GM12878 (cell line): Measurements from ENCODE around the gene PRM3. TPM values are rescaled to one million over a fixed set of nuclear protein-coding genes. Genes with fewer than 3 reads are reported as not detected.
A peak's percentile ranks its signal among the peaks of the same experiment; 100 is the strongest.

Experiments used
- BHLHE40 ChIP-seq, 2 experiments: fragments of 450-650 bp in 1 of 2; IDR thresholded peaks; 2 replicates each; pipeline ENCODE4 v1.6.1; 2011 to 2017; ENCODE audit warnings: low read depth in 2 of 2, borderline replicate concordance in 1 of 2, improper control_type of control experiment in 1 of 2, low read length in 1 of 2, mild to moderate bottlenecking in 1 of 2
- HDGF ChIP-seq: fragments of 450-650 bp; IDR thresholded peaks from 2 replicates; pipeline ENCODE4 v1.6.1; 2016; ENCODE audit warnings: antibody characterized with exemption
- IKZF1 ChIP-seq: fragments of 450-650 bp; conservative IDR thresholded peaks from 2 replicates; pipeline ENCODE4 v1.6.1; 2017; ENCODE audit warnings: antibody characterized with exemption, mild to moderate bottlenecking
- MEF2B ChIP-seq: fragments of 450-650 bp; IDR thresholded peaks from 2 replicates; pipeline ENCODE4 v1.6.1; 2018; ENCODE audit warnings: mild to moderate bottlenecking, moderate library complexity; ENCODE audit not compliant: partially characterized antibody, poor library complexity, severe bottlenecking
- MYC ChIP-seq: IDR thresholded peaks from 2 replicates; pipeline ENCODE4 v1.6.1; 2011; ENCODE audit warnings: mild to moderate bottlenecking, low read length, moderate library complexity, inconsistent platforms; ENCODE audit not compliant: insufficient read depth, insufficient replicate concordance, insufficient read length, severe bottlenecking
- NR2C1 ChIP-seq: fragments of 450-650 bp; IDR thresholded peaks from 2 replicates; pipeline ENCODE4 v1.6.1; 2017; ENCODE audit warnings: antibody characterized with exemption, mild to moderate bottlenecking, moderate library complexity
- POLR2AphosphoS5 ChIP-seq: IDR thresholded peaks from 2 replicates; pipeline ENCODE4 v1.6.1; 2011; ENCODE audit warnings: mild to moderate bottlenecking, low read length, inconsistent platforms
- RCOR1 ChIP-seq: conservative IDR thresholded peaks from 2 replicates; pipeline ENCODE4 v1.6.1; 2012; ENCODE audit warnings: low read depth, low read length, improper control_type of control experiment
- SP1 ChIP-seq: IDR thresholded peaks from one replicate; pipeline ENCODE4 v1.6.1; 2011; ENCODE audit warnings: low read depth, low read length
- SREBF2 ChIP-seq: IDR thresholded peaks from 2 replicates; pipeline ENCODE4 v1.6.1; 2012; ENCODE audit warnings: mild to moderate bottlenecking, low read length
- ZNF217 ChIP-seq: fragments of 450-650 bp; IDR thresholded peaks from 2 replicates; pipeline ENCODE4 v1.6.1; 2017; ENCODE audit warnings: antibody characterized with exemption, mild to moderate bottlenecking
- ZSCAN29 ChIP-seq: fragments of 450-650 bp; IDR thresholded peaks from 2 replicates; pipeline ENCODE4 v1.6.1; 2017; ENCODE audit warnings: mild to moderate bottlenecking, moderate library complexity
- polyA plus RNA-seq, 11 experiments: library from polyadenylated mRNA; depleted of rRNA in 4 of 11; unstranded in 6 of 11; stranded (reverse) in 5 of 11; fragments of >200 nt; fragmentation: Nextera tagmentation in 4 of 11; fragmentation: Illumina TruSeq in 1 of 11; extraction: Ambion mirVana in 4 of 11; extraction: Trizol in 1 of 11; gene quantifications; 1 replicate in 1 of 11; 2 replicates in 10 of 11; pipeline versions ENCODE4 v1.2.1 to v1.2.3, GENCODE V29; 2011 to 2016; ENCODE audit warnings: inconsistent platforms in 2 of 11, missing spikeins in 2 of 11, low read depth in 1 of 11
- total RNA-seq, 4 experiments: library from RNA; depleted of rRNA in 3 of 4; stranded (reverse); fragments of >200 nt in 3 of 4; fragmentation: Illumina TruSeq in 1 of 4; extraction: Trizol in 1 of 4; gene quantifications; 2 replicates each; pipeline versions ENCODE4 v1.2.1 to v1.2.3, GENCODE V29; 2013 to 2021
- TF ChIP-seq, protein P1 (sequence below): IDR thresholded peaks from 2 replicates; pipeline ENCODE4 v1.6.1; 2012; ENCODE audit warnings: improper control_type of control experiment, low read depth, low read length; ENCODE audit not compliant: insufficient replicate concordance
- TF ChIP-seq, protein P2 (sequence below): IDR thresholded peaks from 2 replicates; pipeline ENCODE4 v1.6.1; 2011; ENCODE audit warnings: mild to moderate bottlenecking, low read depth, low read length, moderate library complexity; ENCODE audit not compliant: insufficient replicate concordance
- TF ChIP-seq, protein P3 (sequence below): IDR thresholded peaks from 2 replicates; pipeline ENCODE4 v1.6.1; 2011; ENCODE audit warnings: borderline replicate concordance, low read depth, mild to moderate bottlenecking, moderate library complexity, mixed read lengths, low read length; ENCODE audit not compliant: insufficient read depth; ENCODE audit errors: extremely low read length

Gene PRM3
- total and polyA plus RNA-seq, 10 of the 15 experiments (the other 5 are each of a cell fraction or from before 2014, with no cell fraction given): not detected

DNA sequence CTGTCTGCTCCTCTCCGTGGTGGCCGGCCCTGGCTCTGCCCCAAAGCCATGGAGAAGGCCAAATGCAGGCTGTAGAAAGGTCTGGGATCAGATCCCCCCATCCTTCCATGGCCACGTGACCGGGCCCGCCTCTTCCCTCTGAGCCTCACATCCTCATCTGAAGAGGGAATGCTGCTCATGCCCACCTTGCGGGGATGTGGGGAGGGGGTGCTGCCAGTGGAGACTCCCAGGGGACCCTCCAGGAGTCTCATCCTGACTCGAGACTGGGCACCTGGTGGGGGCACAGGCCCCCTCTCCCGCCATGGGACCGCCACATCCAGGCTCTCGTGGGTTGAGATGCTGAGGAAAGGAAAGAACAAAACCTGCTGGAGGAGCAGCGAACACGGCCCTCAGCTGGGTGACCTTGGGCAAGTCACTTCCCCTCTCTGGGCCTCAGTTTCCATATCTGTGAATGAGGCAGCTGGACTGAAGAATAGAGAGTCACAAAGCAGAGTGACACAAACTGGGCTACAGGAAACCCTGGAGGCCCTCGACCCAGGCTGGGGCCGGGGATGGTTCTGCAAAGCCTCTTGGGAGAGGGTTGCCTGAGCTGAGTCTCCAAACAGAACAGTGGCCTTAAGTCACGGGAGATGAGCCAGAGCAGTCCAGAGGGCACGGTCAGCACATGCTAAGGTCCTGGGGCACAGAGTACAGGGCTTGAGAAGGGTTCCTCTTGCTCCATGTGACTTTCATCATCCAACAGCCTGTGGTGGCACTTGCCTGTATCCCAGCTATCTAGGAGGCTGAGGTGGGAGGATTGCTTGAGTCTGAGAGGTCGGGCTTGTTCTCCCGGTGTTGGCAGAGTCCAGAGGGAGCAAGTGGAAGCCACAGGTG, 47.5 kb downstream of the PRM3 start (continued):
- TF ChIP-seq, protein P1, sequence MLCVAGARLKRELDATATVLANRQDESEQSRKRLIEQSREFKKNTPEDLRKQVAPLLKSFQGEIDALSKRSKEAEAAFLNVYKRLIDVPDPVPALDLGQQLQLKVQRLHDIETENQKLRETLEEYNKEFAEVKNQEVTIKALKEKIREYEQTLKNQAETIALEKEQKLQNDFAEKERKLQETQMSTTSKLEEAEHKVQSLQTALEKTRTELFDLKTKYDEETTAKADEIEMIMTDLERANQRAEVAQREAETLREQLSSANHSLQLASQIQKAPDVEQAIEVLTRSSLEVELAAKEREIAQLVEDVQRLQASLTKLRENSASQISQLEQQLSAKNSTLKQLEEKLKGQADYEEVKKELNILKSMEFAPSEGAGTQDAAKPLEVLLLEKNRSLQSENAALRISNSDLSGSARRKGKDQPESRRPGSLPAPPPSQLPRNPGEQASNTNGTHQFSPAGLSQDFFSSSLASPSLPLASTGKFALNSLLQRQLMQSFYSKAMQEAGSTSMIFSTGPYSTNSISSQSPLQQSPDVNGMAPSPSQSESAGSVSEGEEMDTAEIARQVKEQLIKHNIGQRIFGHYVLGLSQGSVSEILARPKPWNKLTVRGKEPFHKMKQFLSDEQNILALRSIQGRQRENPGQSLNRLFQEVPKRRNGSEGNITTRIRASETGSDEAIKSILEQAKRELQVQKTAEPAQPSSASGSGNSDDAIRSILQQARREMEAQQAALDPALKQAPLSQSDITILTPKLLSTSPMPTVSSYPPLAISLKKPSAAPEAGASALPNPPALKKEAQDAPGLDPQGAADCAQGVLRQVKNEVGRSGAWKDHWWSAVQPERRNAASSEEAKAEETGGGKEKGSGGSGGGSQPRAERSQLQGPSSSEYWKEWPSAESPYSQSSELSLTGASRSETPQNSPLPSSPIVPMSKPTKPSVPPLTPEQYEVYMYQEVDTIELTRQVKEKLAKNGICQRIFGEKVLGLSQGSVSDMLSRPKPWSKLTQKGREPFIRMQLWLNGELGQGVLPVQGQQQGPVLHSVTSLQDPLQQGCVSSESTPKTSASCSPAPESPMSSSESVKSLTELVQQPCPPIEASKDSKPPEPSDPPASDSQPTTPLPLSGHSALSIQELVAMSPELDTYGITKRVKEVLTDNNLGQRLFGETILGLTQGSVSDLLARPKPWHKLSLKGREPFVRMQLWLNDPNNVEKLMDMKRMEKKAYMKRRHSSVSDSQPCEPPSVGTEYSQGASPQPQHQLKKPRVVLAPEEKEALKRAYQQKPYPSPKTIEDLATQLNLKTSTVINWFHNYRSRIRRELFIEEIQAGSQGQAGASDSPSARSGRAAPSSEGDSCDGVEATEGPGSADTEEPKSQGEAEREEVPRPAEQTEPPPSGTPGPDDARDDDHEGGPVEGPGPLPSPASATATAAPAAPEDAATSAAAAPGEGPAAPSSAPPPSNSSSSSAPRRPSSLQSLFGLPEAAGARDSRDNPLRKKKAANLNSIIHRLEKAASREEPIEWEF: no peak
- TF ChIP-seq, protein P2, sequence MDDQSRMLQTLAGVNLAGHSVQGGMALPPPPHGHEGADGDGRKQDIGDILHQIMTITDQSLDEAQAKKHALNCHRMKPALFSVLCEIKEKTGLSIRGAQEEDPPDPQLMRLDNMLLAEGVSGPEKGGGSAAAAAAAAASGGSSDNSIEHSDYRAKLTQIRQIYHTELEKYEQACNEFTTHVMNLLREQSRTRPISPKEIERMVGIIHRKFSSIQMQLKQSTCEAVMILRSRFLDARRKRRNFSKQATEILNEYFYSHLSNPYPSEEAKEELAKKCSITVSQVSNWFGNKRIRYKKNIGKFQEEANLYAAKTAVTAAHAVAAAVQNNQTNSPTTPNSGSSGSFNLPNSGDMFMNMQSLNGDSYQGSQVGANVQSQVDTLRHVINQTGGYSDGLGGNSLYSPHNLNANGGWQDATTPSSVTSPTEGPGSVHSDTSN: no peak
- TF ChIP-seq ZSCAN29 (no peak), BHLHE40 (IDR thresholded peaks at IDR 0.05; ENCODE audit: borderline replicate concordance in 1 of 2, low read depth in 2 of 2, low read length in 1 of 2) (peak in 1 of 2 experiments; percentile 70; a peak in 2 of 4 replicates), SREBF2 (no peak), HDGF (peak; percentile 16; the same call in 1 of the 2 replicates), POLR2AphosphoS5 (0 out of 2 replicates have a peak, but pooled peaks have one; percentile 30), NR2C1 (no peak), RCOR1 (no peak), SP1 (no peak), IKZF1 (peak; percentile 56), MYC (peak; percentile 14), MEF2B (peak; percentile 52), ZNF217 (0 out of 2 replicates have a peak, but pooled peaks have one; percentile 16)
- TF ChIP-seq, protein P3, sequence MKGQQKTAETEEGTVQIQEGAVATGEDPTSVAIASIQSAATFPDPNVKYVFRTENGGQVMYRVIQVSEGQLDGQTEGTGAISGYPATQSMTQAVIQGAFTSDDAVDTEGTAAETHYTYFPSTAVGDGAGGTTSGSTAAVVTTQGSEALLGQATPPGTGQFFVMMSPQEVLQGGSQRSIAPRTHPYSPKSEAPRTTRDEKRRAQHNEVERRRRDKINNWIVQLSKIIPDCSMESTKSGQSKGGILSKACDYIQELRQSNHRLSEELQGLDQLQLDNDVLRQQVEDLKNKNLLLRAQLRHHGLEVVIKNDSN: peak; percentile 88
- TF ChIP-seq, all 136 proteins: peak for 14
